T-helper 2 cell (primary cell): ENCODE data around the gene TBX2.
A peak's percentile ranks its signal among the peaks of the same experiment; 100 is the strongest.

ENCODE experiments used
- DNase-seq, 5 experiments: peaks; one replicate each; pipeline versions ENCODE4 v3.0.0 to v3.0.0-alpha.2; 2012 to 2022

The TBX2 gene

GRCh38 chr17:61455324-61456060 is 55.8 kb downstream of the TBX2 start:
- no peak for DNase-seq

GRCh38 chr17:61456061-61456681 is 56.5 kb downstream of the TBX2 start:
- DNase-seq: no peak

DNA sequence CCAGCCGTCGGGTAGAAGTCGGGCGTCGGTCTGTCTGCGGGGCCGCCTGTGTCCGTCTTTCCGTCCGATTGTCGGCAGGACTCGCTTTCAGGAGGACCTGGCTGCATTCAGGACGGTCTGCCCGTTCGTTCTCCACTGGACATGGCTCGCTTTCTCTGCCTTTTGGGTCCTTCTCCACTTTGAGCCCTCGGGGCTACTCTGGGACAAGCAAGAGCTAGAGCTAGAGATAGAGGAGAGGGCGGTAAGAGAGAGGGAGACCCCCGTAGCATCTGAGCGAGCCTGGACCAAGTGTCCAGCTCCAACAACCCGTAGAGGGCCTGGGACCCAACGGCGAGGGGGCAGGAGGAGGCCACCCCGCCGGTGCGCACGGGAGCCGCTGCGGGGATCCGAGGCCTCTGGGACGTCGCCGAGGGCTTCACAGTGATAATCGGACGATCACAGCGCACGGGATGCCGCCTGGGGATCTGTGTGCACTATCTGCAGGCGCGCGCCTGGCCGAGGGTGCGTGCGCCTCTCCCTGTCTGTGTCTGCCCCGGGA is 57.1 kb downstream of the TBX2 start:
- peak in 1 of 5 experiments; percentile 51 for DNase-seq

DNA sequence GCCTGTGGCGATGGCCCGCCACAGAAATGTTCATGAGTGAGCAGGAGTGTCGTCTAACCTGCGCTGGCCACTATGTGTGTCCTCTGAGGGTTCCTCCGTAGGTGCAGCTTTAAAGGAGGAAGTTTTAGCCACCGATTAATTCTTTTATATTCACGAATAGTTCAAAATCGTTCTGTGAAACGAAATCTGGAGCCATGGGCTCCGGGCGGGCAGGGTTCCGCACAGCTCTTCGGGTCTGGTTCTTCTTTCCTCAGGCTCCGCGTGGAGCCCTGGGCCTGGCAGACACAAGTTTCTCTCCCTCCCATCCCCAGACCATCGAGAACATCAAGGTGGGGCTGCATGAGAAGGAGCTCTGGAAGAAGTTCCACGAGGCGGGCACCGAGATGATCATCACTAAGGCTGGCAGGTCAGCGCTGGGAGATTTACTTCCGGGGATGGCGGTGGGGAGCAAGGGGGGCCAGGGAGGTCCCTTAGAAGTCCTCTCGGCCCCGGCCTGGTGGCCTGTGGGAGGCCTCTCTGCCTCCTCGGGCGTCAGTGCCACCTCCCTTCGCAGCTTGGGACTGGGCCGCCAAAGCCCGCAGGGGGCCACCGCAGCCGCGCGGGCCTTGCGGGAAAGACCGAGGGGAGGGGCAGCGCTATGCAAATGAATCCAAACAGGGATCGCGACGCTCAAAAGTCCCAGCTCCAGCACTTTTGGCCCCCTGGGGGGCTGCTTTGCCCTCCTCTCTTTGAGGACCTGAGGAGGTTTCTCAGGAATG is 57.8 kb downstream of the TBX2 start:
- DNase-seq: no peak

DNA sequence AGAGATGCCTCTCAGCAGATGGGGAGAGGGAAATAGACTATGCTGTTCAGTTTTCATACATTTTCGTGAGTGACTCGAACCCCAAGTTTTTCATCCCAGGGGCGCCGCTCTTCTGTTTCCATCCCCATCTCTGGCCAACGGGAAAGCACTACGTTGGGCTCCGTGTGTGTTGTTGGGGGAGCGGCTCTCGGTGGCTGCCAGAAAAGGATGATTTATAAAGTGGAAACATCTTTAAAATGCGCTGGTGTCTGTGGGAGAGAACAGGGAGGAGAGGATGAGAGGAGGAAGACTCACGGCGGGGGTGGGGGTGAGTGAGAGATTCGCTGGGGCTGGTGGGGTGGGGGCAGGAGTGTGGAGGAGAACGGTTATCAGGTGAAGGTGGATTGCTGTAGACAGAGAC is 58.4 kb downstream of the TBX2 start:
- DNase-seq: no peak

DNA sequence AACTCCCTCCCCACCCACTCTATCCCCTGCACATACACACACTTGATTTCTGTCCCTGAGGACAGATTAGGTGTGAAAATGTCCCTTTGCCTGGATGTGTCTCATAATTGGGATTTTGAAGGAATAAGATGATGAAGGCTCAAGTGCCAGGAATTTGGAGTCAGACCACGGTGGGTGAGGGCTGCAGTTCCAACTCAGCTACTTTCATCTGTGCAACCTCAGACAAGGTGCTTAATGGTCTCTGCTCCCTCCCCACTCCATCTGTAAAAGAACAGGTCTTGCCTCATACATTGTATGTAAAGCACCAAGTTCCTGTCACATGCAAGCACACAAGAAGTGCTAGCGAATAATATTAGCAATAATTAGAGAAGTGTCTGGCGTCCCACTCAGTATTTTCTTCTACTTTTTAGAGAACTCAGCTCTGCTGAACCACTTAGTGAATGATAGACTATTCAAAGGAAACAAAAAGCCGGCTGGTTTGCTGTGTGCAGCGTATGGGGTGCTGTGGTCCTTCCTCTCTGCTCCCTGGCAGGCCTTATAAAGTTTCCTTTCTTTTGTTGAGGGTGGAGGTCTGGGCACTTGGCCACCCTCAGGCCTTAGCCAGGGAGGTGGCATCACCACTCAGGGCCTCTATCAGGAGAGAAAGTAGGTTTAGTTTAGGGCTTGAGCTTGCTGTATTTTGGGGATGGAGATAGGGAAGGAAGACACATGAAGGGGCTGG is 58.9 kb downstream of the TBX2 start:
- no peak for DNase-seq
